CD8-positive, alpha-beta memory T cell (primary cell): ENCODE measurements around the gene CNGB1. TPM values are rescaled to one million over a fixed set of nuclear protein-coding genes. Genes with fewer than 3 reads are reported as not detected.

Source experiments
- CTCF ChIA-PET: fragments of 350-600 bp; sonication (Branson Sonifier 250); formaldehyde crosslinking; loops from one replicate; lab custom pipeline; 2021; ENCODE audit warnings: antibody characterized with exemption; lab: Charles Lee
- POLR2A ChIA-PET: fragments of 350-600 bp; sonication (Branson Sonifier 250); formaldehyde crosslinking; loops from one replicate; lab custom pipeline; 2021; ENCODE audit warnings: antibody characterized with exemption; lab: Charles Lee
- DNase-seq, 5 donors: peaks; one replicate each; pipeline versions ENCODE4 v3.0.0 to v3.0.0-alpha.2; 2020 to 2022; ENCODE audit warnings: mixed read lengths in 1 of 5
- H3K27ac ChIP-seq: one replicate; pipeline ENCODE4 v1.7.0; 2013; ENCODE audit warnings: low read depth, mild to moderate bottlenecking, low read length, moderate library complexity
- H3K27me3 ChIP-seq: 2 replicates; pipeline ENCODE4 v1.7.0; 2013; ENCODE audit warnings: low read length, mild to moderate bottlenecking; ENCODE audit not compliant: insufficient read depth, poor library complexity, severe bottlenecking
- H3K36me3 ChIP-seq: 2 replicates; pipeline ENCODE4 v1.7.0; 2013; ENCODE audit warnings: mild to moderate bottlenecking, low read length, moderate library complexity; ENCODE audit not compliant: insufficient read depth
- H3K4me1 ChIP-seq: 2 replicates; pipeline ENCODE4 v1.7.0; 2013; ENCODE audit warnings: mild to moderate bottlenecking, low read length, moderate library complexity; ENCODE audit not compliant: insufficient read depth
- H3K4me3 ChIP-seq: 2 replicates; pipeline ENCODE4 v1.7.0; 2013; ENCODE audit warnings: mild to moderate bottlenecking, low read length
- H3K9me3 ChIP-seq: 2 replicates; pipeline ENCODE4 v1.7.0; 2013; ENCODE audit warnings: mild to moderate bottlenecking, low read length
- H3K27ac Mint-ChIP-seq, 8 donors: one replicate each; pipeline ENCODE4 v1.8.0; 2020 to 2021; ENCODE audit warnings: mixed read lengths in 8 of 8, mild to moderate bottlenecking in 6 of 8, inconsistent platforms in 3 of 8, moderate library complexity in 3 of 8
- H3K27me3 Mint-ChIP-seq, 2 donors: one replicate each; pipeline ENCODE4 v1.8.0; 2020 to 2021; ENCODE audit warnings: mixed read lengths in 2 of 2, mild to moderate bottlenecking in 1 of 2, moderate library complexity in 1 of 2
- H3K36me3 Mint-ChIP-seq, 3 donors: one replicate each; pipeline ENCODE4 v1.8.0; 2020 to 2021; ENCODE audit warnings: mixed read lengths in 3 of 3, inconsistent platforms in 1 of 3, mild to moderate bottlenecking in 1 of 3
- H3K4me1 Mint-ChIP-seq, 3 donors: one replicate each; pipeline ENCODE4 v1.8.0; 2020 to 2021; ENCODE audit warnings: mixed read lengths in 3 of 3, inconsistent platforms in 1 of 3, mild to moderate bottlenecking in 1 of 3
- H3K4me3 Mint-ChIP-seq, 7 donors: one replicate each; pipeline ENCODE4 v1.8.0; 2020 to 2021; ENCODE audit warnings: mixed read lengths in 7 of 7, mild to moderate bottlenecking in 6 of 7, moderate library complexity in 4 of 7, inconsistent platforms in 2 of 7
- H3K9me3 Mint-ChIP-seq, 5 donors: one replicate each; pipeline ENCODE4 v1.8.0; 2020 to 2022; ENCODE audit warnings: mixed read lengths in 5 of 5, mild to moderate bottlenecking in 3 of 5, moderate library complexity in 2 of 5, inconsistent platforms in 1 of 5
- polyA plus RNA-seq: library from polyadenylated mRNA; unstranded; fragments of 300-500 nt; fragmentation: Illumina TruSeq; gene quantifications from one replicate; pipeline ENCODE4 v1.2.3, GENCODE V29; 2021
- total RNA-seq, 2 experiments: library from RNA; stranded (reverse); gene quantifications; one replicate each; pipeline ENCODE4 v1.2.3, GENCODE V29; 2021

The CNGB1 gene
- total and polyA plus RNA-seq, 3 experiments from 2014 or later = not detected

- no peaks in the 10 kb centered on the region for H3K4me1 ChIP-seq
- Mint-ChIP-seq H3K27me3 (peaks cover 5 to 9% of the 10 kb centered on the region in 2 donors), H3K9me3 (no peaks in the 10 kb centered on the region), H3K4me3 (no peak overlapping the region), H3K4me1 (peaks cover 0 to 2% (median 2%) of the 10 kb centered on the region in 3 donors), H3K36me3 (peaks cover 0 to 1% (median 0%) of the 10 kb centered on the region in 3 donors), H3K27ac (no peak overlapping the region)
- DNase-seq = no peak
- POLR2A ChIA-PET = no interaction called here
- no peak overlapping the region for H3K27ac ChIP-seq
- H3K36me3 ChIP-seq = no peaks in the 10 kb centered on the region
- no peaks in the 10 kb centered on the region for H3K9me3 ChIP-seq
- CTCF ChIA-PET = no interaction called here
- no peaks in the 10 kb centered on the region for H3K27me3 ChIP-seq
- no peak overlapping the region for H3K4me3 ChIP-seq
Measured at GRCh38 chr16:57930533-57930932, 40.4 kb downstream of the CNGB1 start.

- DNase-seq = no peak
- Histone ChIP-seq H3K27ac (no peak overlapping the region), H3K36me3 (no peaks in the 10 kb centered on the region), H3K9me3 (no peaks in the 10 kb centered on the region), H3K27me3 (no peaks in the 10 kb centered on the region), H3K4me1 (no peaks in the 10 kb centered on the region), H3K4me3 (no peak overlapping the region)
- POLR2A ChIA-PET = no interaction called here
- CTCF ChIA-PET = no interaction called here
- Mint-ChIP-seq H3K4me3 (no peak overlapping the region), H3K36me3 (peaks cover 0 to 1% (median 0%) of the 10 kb centered on the region in 3 donors), H3K4me1 (peaks cover 0 to 2% (median 2%) of the 10 kb centered on the region in 3 donors), H3K9me3 (no peaks in the 10 kb centered on the region), H3K27ac (no peak overlapping the region), H3K27me3 (peaks cover 7 to 12% of the 10 kb centered on the region in 2 donors)
Measured at GRCh38 chr16:57929250-57929649, 41.7 kb downstream of the CNGB1 start.

GRCh38 chr16:57926041-57926440, 44.9 kb downstream of the CNGB1 start:
- Mint-ChIP-seq H3K36me3 (peaks cover 0 to 1% (median 0%) of the 10 kb centered on the region in 3 donors), H3K27ac (no peak overlapping the region), H3K9me3 (no peaks in the 10 kb centered on the region), H3K4me3 (no peak overlapping the region), H3K4me1 (no peaks in the 10 kb centered on the region), H3K27me3 (peaks cover 10 to 12% of the 10 kb centered on the region in 2 donors)
- DNase-seq = no peak
- H3K27me3 ChIP-seq = no peaks in the 10 kb centered on the region
- no peaks in the 10 kb centered on the region for H3K9me3 ChIP-seq
- no peak overlapping the region for H3K4me3 ChIP-seq
- H3K4me1 ChIP-seq = no peaks in the 10 kb centered on the region
- POLR2A ChIA-PET = no interaction called here
- H3K36me3 ChIP-seq = no peaks in the 10 kb centered on the region
- no peak overlapping the region for H3K27ac ChIP-seq
- CTCF ChIA-PET = no interaction called here

DNA sequence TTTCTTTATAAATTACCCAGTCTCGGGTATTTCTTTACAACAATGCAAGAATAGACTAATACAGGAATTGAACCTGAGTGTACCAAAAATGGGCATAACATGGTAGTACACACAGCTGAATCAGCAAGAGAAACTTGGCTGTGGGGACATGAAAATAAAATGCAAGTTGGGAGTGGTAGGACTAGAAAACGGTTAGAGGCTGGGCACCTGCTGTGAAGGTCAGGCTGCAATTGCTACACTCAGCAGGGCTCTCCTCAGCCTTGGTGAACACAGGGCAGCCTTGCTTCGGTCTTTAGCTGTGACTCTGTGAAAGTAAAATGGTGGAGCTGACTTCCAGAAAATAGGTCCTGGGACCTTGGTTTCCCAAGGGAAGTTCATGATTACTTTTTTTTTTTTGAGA, 45.6 kb downstream of the CNGB1 start:
- ChIA-PET CTCF (no interaction called here), POLR2A (no interaction called here)
- Mint-ChIP-seq H3K4me1 (no peaks in the 10 kb centered on the region), H3K27ac (no peak overlapping the region), H3K27me3 (peaks cover 10 to 12% of the 10 kb centered on the region in 2 donors), H3K36me3 (peaks cover 0 to 1% (median 0%) of the 10 kb centered on the region in 3 donors), H3K9me3 (no peaks in the 10 kb centered on the region), H3K4me3 (no peak overlapping the region)
- H3K9me3 ChIP-seq = no peaks in the 10 kb centered on the region
- DNase-seq = no peak
- H3K27me3 ChIP-seq = no peaks in the 10 kb centered on the region
- no peak overlapping the region for H3K27ac ChIP-seq
- no peak overlapping the region for H3K4me3 ChIP-seq
- H3K4me1 ChIP-seq = no peaks in the 10 kb centered on the region
- H3K36me3 ChIP-seq = no peaks in the 10 kb centered on the region

DNA sequence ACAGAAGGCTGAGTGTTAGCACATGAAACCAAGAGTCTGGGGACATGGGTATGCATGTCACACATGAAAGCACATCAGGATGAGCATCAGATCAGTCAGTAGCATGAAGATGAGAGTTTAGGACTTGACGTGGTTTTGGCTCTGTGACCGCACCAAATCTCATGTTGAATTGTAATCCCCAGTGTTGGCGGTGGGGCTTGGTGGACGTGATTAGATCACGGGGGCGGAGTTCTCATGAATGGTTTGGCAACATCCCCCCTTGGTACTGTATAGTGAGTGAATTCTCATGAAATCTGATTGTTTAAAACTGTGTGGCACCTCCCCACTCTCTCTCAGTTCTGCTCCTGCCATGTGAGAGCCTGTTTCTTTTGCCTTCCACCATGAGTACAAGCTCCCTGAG, 46.4 kb downstream of the CNGB1 start:
- Mint-ChIP-seq H3K27me3 (peaks cover 10 to 12% of the 10 kb centered on the region in 2 donors), H3K4me1 (no peaks in the 10 kb centered on the region), H3K4me3 (no peak overlapping the region), H3K9me3 (peaks cover 0 to 2% (median 0%) of the 10 kb centered on the region in 5 donors), H3K27ac (peak overlapping the region in 1 of 8 donors; percentile 69), H3K36me3 (peaks cover 0 to 1% (median 0%) of the 10 kb centered on the region in 3 donors)
- Histone ChIP-seq H3K36me3 (no peaks in the 10 kb centered on the region), H3K9me3 (no peaks in the 10 kb centered on the region), H3K4me1 (no peaks in the 10 kb centered on the region), H3K4me3 (no peak overlapping the region), H3K27me3 (no peaks in the 10 kb centered on the region), H3K27ac (no peak overlapping the region)
- no peak for DNase-seq
- ChIA-PET POLR2A (no interaction called here), CTCF (no interaction called here)

DNA sequence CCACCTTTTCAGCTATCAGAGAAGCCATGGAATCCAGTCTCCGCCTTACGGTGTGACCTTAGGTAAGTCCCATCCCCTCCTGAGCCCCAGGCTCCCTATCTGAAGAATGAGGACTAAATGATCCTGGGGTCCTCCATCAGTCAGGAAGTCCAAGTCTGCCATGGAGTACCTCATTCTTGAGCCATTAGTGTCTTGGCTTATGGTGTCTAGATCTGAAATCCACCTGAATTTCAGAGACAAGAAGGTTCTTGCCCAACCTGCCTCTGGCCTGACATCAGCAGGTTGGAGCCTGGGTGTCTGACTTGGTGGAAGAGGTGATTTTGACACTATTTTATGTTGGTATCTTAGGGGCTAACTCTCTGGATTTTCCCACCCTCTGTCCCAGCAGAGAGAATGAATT, 47.1 kb downstream of the CNGB1 start:
- peaks cover 0 to 2% (median 0%) of the 10 kb centered on the region in 5 donors for H3K9me3 Mint-ChIP-seq
- peak overlapping the region in 1 of 8 donors; percentile 78 for H3K27ac Mint-ChIP-seq
- ChIA-PET POLR2A (no interaction called here), CTCF (no interaction called here)
- Histone ChIP-seq H3K27me3 (no peaks in the 10 kb centered on the region), H3K36me3 (no peaks in the 10 kb centered on the region), H3K4me1 (no peaks in the 10 kb centered on the region), H3K9me3 (no peaks in the 10 kb centered on the region), H3K27ac (no peak overlapping the region), H3K4me3 (no peak overlapping the region)
- no peak for DNase-seq
- peaks cover 8 to 10% of the 10 kb centered on the region in 2 donors for H3K27me3 Mint-ChIP-seq
- no peaks in the 10 kb centered on the region for H3K4me1 Mint-ChIP-seq
- H3K36me3 Mint-ChIP-seq = no peaks in the 10 kb centered on the region
- no peak overlapping the region for H3K4me3 Mint-ChIP-seq

DNA sequence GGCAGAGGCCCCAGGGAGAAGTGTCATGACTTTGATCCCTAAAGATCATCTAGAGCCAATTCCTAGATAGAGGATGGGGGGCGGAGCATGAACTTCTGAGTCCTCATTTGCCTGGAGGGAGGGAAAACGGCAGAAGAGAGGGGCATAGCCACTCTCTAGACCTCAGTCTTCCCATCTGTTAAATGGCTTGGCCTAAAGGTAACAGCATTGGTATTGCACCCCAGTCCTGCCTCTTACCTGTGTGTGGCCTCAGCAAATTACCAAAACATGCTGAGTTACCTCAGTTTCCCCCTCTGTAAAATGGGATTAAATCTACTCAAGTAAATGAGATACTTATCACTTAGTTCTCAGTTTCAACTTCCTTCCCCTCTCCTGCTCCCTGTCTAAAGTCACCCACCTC, 47.5 kb downstream of the CNGB1 start:
- POLR2A ChIA-PET = no interaction called here
- peaks cover 7 to 10% of the 10 kb centered on the region in 2 donors for H3K27me3 Mint-ChIP-seq
- CTCF ChIA-PET = interaction anchor here (1.6 kb wide), 1 partner anchor 17 kb away, joined by 4 read pairs; no protein-coding TSS in a partner anchor

GRCh38 chr16:57920880-57921229, 50.1 kb downstream of the CNGB1 start:
- DNase-seq = no peak
- no peak overlapping the region for H3K27ac ChIP-seq
- H3K36me3 Mint-ChIP-seq = no peaks in the 10 kb centered on the region

More for the DNA sequence above, 47.5 kb downstream of the CNGB1 start:
- Histone ChIP-seq H3K36me3 (no peaks in the 10 kb centered on the region), H3K27me3 (no peaks in the 10 kb centered on the region), H3K27ac (no peak overlapping the region), H3K4me1 (no peaks in the 10 kb centered on the region), H3K9me3 (no peaks in the 10 kb centered on the region), H3K4me3 (no peak overlapping the region)
- peak in 1 of 5 donors; percentile 6 for DNase-seq
- no peak overlapping the region for H3K4me3 Mint-ChIP-seq
- H3K4me1 Mint-ChIP-seq = no peaks in the 10 kb centered on the region
- no peaks in the 10 kb centered on the region for H3K36me3 Mint-ChIP-seq
- peaks cover 0 to 2% (median 0%) of the 10 kb centered on the region in 5 donors for H3K9me3 Mint-ChIP-seq
- H3K27ac Mint-ChIP-seq = peak overlapping the region in 1 of 8 donors; percentile 78

More at GRCh38 chr16:57920880-57921229, 50.1 kb downstream of the CNGB1 start:
- Mint-ChIP-seq H3K27me3 (peaks cover 4 to 7% of the 10 kb centered on the region in 2 donors), H3K27ac (no peak overlapping the region), H3K4me1 (no peaks in the 10 kb centered on the region), H3K4me3 (no peak overlapping the region), H3K9me3 (peaks cover 0 to 2% (median 0%) of the 10 kb centered on the region in 5 donors)
- ChIA-PET POLR2A (interaction anchor here (0.7 kb wide), 1 partner anchor 360 kb away, joined by 3 read pairs; no protein-coding TSS in a partner anchor), CTCF (interaction anchor here (0.7 kb wide), 1 partner anchor 666 kb away, joined by 3 read pairs; no protein-coding TSS in a partner anchor)
- H3K36me3 ChIP-seq = no peaks in the 10 kb centered on the region
- no peaks in the 10 kb centered on the region for H3K4me1 ChIP-seq
- H3K4me3 ChIP-seq = no peak overlapping the region
- no peaks in the 10 kb centered on the region for H3K27me3 ChIP-seq
- H3K9me3 ChIP-seq = no peaks in the 10 kb centered on the region
